GM12878 (cell line): ENCODE results near the gene EDC4.
A peak's percentile ranks its signal among the peaks of the same experiment; 100 is the strongest.

Experiments used
- SMC3 ChIP-seq: IDR thresholded peaks from 2 replicates; pipeline ENCODE4 v1.6.1; 2011; ENCODE audit warnings: low read length, improper control_type of control experiment, borderline replicate concordance
- ZNF274 ChIP-seq: IDR thresholded peaks from one replicate; pipeline ENCODE4 v1.8.0; 2011; ENCODE audit not compliant: insufficient read length, insufficient read depth
- TF ChIP-seq, protein P1 (sequence below): IDR thresholded peaks from 2 replicates; pipeline ENCODE4 v1.6.1; 2012; ENCODE audit warnings: low read depth, low read length, improper control_type of control experiment

DNA sequence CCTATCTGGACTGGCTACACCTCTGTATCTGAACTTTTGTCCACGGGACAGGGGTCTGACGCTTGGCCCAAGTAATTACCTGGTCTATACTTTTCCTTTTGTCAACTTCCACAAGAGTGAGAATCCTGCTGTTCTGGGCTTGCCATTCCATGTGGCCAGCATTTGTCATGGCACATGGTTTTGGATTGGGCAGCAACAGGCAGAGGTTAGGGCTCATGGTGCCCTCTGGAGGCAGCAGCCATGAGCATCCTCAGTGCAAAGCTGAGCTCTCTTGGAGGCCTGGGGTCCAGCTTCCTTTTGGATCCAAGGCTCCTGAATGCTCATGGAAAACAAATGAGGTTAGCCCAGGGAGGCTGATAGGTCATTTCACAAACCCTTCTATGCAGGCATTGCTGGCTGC is 7.5 kb upstream of the EDC4 start:
- TF ChIP-seq, protein P1, sequence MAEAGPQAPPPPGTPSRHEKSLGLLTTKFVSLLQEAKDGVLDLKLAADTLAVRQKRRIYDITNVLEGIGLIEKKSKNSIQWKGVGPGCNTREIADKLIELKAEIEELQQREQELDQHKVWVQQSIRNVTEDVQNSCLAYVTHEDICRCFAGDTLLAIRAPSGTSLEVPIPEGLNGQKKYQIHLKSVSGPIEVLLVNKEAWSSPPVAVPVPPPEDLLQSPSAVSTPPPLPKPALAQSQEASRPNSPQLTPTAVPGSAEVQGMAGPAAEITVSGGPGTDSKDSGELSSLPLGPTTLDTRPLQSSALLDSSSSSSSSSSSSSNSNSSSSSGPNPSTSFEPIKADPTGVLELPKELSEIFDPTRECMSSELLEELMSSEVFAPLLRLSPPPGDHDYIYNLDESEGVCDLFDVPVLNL, result no peak
- peak; percentile 41; the same call in 1 of the 2 replicates for TF ChIP-seq SMC3
- no peak for TF ChIP-seq ZNF274
